GM10847 (cell line): ENCODE results near the gene RTN4R.

Source experiments
- POLR2A ChIP-seq: IDR thresholded peaks from 2 replicates; pipeline ENCODE4 v1.6.1; 2011; ENCODE audit not compliant: insufficient read length; ENCODE audit errors: extremely low read depth

RTN4R gene

DNA sequence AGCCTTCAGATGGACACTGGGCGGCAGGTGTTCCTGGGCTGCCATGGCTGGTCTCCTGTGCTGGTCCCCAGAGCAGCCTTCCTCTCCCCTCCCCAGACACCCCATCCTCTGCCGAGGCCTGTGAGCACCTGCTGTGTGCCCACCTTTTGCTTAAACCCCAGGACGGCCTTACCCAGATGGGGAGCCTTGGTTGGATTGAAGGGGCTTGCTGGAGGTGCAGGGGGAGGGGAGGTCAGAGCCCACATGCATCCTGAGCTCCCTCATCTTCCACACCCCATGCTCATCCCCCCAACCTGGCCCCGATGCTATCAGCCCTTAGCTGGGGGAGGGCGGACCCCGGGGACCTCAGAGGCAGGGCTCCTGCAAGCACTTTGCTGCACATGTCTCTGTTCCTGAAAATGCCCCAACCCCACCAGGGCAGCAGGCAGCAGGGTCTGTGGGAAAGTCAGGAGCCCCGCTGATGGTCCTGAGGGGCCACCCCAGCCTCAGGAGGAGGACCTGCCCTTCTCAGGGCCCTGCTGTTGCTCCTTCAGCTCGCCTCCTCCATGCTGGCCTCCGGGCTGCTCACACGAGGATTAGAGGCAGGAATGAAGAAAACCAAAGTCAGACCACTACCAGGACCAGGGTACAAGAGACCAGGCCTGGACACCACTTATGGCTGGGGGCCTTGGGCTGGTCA, 75.7 kb downstream of the RTN4R start:
- no peak for TF ChIP-seq POLR2A

DNA sequence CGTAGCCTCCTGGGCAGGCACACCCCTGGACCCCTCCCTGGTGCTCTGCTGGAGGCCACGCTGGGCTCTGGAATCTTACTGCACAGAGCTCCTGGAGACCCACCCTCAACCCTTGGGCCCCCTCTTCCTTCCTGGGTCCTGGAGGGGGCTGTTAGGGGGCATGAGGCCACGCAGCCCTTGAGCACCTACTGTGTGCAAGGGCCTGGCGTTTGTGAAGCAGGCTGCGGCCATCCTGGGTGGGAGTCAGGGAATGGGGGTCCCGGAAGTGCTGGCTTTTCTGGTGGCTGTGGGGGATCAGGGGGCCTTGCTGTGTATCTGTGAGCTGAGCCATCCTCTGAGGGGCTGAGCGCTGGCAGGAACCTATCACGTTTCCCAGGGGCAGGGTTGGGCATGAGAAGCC, 76.3 kb downstream of the RTN4R start:
- TF ChIP-seq POLR2A, result no peak
